DMS153 (cell line): ENCODE data around the gene DGCR2.
"Not testable (repeated sequence)": the region's sequence is repeated elsewhere in the genome, so short reads cannot be mapped to it uniquely, and the experiment has no call there.

Experiments
- DNase-seq: peaks from one replicate; lab custom pipeline; 2025; lab: John Stamatoyannopoulos, UW

The DGCR2 gene

DNA sequence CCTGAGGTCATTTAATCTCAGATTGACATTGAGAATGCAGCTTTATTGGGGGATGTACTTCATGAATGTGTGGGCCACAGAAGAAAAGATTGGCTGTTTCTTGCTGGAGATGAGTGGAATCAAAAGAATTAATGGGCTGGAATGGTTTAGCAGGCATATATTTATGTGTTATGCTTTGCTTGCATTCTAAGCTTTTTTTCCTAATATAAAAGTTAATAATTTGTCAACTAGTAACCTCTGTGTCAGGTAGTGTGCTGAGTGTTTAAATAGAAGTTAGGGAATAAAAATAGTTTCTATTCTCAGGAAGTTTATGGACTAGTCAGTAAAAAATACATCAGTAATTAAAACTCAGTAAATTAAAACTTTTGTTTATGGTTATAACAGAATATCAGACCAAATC lies 118.7 kb downstream of the DGCR2 start:
- no peak for DNase-seq

DNA sequence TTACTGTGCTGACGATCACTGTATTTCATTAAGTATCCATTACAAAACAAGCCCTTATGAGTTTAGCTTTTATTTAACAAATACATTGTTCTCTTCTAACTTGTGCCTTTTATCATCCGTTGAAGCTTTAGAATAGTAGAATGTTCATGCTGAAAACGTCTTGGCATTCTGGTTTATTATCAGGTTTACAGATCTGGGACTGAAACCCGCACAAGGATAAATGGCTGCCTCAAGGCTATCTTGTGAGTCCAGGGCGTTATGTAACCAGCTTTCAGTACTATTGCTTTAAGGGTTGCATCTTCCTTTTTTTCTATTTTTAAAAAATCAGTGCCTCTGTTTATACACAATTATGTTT lies 119.6 kb downstream of the DGCR2 start:
- no peak for DNase-seq

DNA sequence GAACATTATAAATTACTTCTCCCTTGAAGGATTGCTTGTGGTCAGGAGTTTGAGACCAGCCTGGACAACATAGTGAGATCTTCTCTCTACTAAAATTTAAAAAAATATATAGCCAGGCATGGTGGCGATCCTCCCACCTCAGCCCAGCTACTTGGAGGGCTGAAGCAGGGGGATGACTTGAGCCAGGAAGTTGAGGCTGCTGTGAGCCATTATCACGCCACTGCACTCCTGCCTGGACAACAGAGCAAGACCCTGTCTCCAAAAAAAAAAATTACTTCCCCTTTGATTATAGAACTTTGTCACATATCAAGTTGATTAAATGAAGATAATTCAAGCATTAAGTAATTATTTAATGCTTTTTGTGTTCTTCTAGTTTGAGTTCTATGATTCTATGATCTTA lies 121.0 kb downstream of the DGCR2 start:
- no peak for DNase-seq

DNA sequence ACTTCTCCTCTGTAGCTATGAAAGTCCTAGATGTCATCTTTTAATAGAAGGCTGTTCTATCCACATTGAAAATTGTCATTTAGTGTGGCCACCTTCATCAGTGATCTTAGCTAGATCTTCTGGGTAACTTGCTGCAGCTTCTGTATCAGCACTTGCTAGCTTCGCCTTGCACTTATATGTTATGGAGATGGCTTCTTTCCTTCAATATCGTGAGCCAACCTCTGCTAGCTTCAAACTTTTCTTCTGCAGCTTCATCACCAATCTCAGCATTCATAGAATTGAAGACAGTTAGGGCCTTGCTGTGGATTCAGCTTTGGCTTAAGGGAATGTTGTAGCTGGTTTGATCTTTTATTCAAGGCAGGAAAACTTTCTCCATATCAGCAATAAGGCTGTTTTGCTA lies 122.1 kb downstream of the DGCR2 start:
- not testable (repeated sequence) for DNase-seq

DNA sequence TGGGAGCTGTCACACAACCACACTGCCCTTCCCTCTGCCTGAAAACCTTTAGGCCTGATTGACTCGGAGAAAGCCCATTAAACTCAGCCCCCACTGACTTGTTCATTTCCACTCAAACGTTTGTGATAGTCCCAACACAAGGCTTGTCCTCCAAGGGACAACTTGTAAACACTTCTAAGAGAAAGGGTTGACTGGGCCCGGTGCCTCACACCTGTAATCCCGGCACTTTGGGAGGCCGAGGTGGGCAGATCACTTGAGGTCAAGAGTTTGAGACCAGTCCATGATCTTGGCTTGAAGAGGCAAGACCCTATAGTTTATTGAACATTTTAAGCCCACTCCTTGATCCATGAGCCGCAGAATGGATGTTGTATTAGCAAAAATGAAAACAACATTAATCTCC lies 122.8 kb downstream of the DGCR2 start:
- DNase-seq: no peak

DNA sequence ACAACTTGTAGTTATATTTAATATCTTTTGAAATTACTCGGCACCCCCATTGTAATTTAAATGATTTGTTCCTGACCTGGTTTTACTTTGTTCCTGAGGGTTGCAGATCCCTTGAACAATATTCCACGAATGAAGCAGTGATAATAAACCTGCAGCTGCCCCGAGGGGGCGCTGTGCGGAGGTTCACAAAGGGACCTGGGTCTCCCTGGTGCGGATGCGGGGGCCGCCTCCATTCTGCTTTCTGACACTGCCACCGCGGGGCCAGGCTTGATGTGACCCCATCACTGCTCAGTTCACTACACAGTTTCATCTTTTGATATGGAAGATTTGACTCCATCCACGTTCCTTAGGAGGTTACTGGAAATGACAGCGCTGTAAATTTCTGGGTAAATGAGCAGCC lies 123.2 kb downstream of the DGCR2 start:
- no peak for DNase-seq

DNA sequence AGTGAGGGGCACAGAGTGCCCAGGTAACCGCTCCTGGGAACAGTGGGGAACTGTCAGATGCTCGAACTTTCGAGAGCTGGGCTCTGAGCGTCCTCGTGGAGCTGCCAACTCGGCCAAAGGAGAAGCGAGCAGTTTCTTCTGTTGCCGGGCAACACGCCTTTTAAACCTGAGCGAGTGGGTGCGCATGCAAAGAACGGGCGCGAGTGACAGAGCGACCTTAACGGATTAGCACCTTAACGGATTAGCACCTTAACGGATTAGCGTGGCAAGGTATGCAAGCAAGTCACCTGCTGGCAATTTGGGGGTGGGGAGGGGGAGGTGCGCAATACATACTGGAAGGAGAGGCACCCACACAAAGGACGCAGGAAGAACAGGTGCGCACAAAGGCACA lies 124.3 kb downstream of the DGCR2 start:
- peak; percentile 4 for DNase-seq

DNA sequence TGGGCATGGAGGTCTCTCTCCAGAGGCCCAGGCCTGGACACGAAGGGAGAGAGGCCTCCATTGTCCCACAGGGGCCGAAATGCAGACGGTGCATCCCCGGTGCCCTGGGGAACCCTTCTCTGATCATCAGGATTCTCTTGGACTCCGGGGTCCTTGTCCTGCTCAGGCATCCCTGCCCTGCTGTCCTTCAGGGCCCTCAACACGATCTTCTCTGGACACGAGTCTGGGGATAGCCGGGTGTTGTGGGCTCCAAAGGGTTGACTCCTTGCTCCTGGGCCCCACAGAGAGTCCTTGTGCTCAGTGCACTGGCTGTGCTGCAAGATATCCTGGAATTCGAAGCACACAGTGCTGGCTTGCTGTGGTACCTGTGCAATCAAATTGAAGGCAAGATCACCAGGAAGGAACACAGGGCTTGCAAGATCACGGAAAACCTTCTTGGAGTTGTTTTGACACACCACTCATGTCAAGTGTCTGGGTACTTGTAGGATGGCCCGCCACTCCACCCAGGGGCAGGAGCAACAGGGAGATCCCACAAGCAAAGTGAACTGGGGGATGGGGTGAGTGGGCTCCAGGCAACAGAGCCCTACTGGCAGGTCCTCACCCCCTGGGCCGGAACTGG lies 124.8 kb downstream of the DGCR2 start:
- no peak for DNase-seq

DNA sequence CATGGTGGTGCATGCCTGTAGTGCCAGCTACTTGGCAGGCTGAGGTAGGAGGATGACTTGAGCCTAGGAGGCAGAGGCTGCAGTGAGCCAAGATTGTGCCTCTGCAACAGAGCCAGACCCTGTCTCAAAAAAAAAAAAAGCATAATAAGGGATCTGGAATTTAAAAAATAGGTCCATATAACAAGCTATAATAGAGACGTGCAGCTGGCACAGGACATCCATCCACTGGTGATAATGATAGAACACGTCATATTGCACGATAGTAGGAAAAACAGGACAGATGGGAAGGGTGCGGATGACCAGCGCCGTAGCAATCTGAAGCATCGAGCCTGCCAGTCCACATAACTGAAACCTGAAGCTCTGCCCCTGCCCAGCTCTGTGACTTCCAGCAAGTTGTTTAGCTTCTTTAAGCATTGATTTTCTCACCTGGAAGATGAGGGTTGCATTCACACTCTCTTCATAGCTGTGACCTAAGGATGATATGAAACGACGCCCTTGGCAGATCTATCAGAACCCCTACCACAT lies 125.8 kb downstream of the DGCR2 start:
- no peak for DNase-seq

DNA sequence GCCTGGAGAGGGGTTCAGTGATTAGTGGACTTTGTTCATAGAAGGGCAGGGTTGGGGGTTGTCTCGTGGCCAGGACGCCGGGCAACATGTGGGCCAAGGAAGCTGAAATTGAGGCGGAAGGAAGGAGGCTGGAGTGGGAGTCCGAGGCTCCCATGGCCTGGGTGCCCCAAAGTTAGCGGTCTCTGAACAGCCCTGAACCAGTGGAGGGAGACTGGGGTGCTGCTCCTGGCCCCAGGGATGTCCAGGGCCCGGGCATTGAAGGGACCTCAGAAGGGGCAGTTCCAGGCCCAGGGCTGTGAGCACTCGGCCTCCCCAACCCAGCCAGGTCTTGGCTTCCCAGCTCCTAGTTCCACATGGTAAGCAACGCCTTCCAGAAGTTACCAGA lies 126.9 kb downstream of the DGCR2 start:
- DNase-seq: no peak

DNA sequence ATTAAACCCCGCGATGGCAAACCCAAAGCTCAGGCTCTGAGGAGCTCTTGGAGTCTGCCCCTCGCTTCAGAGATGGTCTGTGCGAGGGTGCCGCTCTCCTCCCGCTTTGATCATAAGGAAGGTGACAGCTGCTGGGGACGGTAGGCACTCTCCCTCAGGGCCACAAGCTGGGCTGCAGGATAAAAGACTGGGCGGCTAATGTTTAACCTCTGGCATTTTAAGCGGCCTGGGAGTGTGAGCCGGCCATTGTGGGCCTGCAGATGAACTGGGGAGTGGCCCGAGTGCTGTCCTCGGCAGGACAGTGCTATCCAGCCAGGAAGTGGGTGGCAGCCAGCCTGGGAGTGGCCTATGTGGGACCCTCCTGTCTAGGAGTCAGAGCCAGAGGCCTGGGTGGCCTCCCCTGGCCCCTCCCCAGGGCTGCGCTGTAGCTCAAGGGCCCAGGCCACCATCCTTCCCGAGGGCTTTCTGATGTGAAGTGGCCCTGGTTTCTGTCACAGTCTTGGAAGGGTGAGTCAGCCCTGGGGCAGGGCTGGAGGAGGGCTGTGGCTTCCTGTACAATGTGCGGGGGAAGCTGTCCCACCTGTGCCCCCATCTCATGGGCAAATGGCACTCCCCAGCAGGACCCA lies 127.4 kb downstream of the DGCR2 start:
- DNase-seq: no peak

DNA sequence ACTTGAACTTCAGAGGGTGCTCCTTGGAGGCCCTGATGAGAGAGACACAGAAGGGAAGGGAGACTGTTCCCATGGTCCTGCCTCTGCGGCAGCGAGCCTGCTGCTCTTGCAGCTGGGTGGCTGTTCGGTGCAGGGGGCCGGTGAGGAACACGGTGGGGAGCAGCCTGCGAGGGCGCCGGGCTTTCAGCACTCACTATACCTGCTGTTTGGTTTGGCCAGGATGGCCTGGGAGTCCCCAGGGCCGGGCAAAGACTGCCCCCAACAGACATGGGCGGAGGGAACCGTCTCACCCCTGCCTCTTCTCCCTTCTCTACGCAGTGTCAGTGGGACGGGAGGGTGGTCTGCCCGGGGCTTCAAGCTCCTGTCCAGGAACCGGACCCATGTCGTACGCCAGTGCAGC lies 128.2 kb downstream of the DGCR2 start:
- no peak for DNase-seq

DNA sequence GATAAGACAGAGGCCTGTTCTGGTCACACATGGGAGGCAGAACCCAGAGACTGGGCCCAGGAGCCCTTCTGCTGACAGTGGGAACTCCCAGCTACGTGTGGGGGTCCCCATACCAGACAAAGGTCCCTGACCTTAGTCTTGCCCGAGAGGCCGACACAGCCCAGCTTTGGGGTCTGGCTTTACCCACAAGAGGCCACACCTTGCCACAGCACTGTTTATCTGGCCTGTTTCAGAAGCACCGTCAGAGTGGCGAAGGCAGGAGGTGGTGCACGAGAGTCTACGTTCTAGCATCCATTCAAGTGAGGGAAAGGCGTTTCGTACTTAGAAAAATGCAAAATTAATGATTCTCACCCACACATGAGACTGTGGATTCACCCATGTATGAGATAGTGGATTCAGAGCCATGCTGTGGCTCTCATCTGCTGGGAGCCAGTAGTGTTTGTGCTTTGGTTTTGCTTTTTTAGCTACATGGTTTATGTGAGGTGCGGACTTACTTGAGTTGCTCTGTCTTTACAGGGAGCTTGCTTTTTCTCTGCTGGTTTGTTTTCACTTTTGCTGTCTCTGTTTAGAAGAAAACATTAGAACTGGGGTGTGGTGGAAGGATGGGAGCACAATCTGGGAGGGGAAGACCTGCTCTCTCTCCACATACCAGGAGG lies 129.5 kb downstream of the DGCR2 start:
- no peak for DNase-seq

DNA sequence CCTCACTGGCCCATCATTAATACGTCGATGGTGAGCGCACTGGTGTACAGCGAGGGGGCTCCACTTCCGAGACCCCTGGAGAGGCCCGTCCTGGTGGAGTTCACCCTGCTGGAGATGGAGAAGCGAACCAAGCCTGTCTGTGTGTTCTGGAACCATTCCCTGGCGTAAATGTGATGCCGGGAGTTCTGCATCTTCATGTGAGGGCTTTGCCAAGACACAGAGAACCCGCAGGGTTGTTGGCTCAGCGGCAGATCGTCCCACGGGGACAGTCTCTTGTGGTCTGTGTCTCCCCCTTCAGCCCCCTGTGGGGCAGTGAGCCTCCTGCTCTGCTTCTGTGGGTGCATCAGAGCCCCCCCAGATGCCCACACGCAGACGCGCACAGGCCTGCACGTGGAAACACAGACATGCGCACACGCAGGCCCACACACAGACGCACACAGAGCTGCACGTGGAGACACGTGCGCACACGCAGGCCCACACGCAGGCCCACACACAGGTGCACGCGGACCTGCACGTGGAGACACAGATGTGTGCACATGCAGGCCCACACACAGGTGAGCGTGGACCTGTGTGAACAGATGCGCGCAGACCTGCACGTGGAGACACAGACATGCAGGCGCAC lies 130.3 kb downstream of the DGCR2 start:
- DNase-seq: no peak

DNA sequence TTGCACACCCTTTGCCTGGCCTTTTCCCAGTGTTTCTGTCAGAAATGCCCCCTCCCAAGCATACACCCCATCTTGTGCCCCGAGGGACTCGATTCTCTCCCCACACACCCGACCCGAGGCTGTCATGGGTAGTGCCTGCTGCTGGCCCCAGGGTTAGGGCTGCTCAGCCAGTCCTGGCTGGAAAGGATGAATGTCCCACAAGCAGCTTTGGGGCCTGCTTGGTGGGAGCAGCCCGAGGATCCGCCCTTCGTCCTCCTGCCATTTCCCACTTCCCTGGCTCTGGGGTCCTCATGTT lies 131.1 kb downstream of the DGCR2 start:
- no peak for DNase-seq

DNA sequence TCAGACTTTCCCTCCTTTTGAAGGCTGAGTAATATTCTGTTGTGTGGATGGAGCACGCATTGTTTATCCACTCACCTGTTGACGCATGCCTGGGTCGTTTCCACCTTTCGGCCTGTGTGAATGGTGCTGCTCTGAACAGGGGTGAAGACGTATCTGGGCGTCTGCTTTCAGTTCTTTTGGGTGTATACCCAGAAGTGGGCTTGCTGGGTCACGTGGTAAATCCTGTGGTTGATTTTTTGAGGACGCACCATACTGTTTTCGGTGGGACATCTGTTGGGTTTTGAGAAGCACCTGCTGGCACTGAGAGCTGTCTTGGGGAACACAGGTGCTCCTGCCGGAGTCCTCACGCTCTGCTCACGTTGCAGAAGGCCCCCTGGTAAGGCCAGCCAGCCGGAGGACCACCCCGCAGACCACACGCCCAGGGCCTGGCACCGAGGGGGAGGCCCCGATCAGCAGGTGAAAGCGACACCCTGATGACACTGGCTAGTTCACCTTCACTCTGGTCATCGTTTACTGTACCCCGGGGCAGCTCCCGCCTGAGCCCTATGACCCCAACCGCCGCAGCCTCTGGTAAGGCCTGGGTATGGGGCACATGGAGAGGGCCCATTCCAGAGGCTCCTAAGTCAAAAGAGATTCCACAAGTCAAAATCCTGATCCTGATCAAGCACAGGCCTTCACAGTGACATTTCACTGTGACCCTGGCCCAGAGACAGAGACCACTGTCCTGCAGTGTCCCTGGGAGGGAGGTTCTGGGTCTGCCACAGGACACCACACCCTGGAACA lies 131.7 kb downstream of the DGCR2 start:
- no peak for DNase-seq

DNA sequence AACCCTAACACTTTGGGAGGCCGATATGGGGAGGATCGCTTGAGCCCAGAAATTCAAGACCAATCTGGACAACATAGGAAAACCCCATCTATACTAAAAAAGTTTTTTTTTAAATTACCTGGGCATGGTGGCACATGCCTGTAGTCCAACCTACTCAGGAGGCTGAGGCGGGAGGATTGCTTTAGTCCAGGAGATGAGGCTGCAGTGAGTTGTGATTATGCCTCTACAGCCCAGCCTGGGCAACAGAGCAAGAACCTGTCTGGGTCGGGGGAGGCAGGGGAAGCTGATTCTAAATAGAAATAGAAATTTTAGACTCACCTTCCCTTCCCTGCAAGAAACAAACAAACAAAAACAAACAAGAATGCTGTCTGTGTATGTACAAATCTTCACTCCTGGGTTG lies 133.3 kb downstream of the DGCR2 start:
- DNase-seq: no peak

DNA sequence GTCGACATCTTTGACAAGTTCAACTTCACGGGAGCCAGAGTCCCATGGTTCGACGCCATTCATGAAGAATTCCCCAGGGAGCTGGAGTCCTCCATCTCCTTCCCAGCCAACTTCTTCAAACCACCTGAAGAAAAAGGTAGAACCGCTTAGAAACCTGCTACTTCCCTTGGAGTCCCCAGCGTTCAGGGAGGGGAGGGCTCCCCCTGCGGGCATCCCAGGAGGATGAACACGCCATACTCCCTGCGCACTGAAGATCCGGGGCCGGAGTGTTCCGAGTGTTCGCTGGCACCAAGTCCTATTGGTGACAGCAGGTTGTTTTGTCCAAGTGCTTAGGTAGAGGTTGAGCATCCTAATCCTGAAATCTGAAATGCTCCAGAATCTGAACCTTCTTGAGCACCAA lies 134.4 kb downstream of the DGCR2 start:
- DNase-seq: no peak

DNA sequence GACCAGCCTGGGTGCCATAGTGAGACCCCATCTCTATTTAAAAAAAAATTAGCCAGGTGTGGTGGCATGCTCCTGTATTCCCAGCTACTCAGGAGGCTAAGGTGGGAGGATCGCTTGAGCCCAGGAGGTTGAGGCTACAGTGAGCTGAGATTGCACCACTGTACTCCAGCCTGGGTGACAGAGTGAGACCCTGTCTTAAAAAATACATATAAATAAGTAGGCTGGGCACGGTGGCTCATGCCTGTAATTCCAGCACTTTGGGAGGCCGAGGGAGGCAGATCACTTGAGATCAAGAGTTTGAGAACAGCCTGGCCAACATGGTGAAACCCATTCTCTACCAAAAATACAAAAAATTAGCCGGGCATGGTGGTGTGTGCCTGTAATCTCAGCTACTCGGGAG lies 135.1 kb downstream of the DGCR2 start:
- not testable (repeated sequence) for DNase-seq
